H1 (cell line): ENCODE results near the gene PRPF4. TPM values are rescaled to one million over a fixed set of nuclear protein-coding genes. Genes with fewer than 3 reads are reported as not detected.

Source experiments
- CTCF ChIA-PET: fragments of 300-600 bp; sonication (Branson Sonifier 250); formaldehyde crosslinking; loops from one replicate; lab custom pipeline; 2021; ENCODE audit not compliant: partially characterized antibody; lab: Charles Lee
- POLR2A ChIA-PET: fragments of 300-600 bp; sonication (Branson Sonifier 250); formaldehyde crosslinking; loops from one replicate; lab custom pipeline; 2021; ENCODE audit warnings: inconsistent platforms; ENCODE audit not compliant: partially characterized antibody; lab: Charles Lee
- DNase-seq, 2 experiments: peaks; one replicate each; pipeline versions ENCODE4 v3.0.0 to v3.0.0-alpha.2; 2010 to 2022; ENCODE audit warnings: low spot score in 2 of 2, low read depth in 1 of 2, mixed read lengths in 1 of 2
- FAIRE-seq: peaks from 2 replicates; lab custom pipeline; 2011; peaks lifted over from hg19 to GRCh38; lab: Jason Lieb, UNC
- H2AFZ ChIP-seq: 2 replicates; pipeline ENCODE4 v1.8.1; 2012; ENCODE audit warnings: low read length, inconsistent platforms
- H2AK5ac ChIP-seq: 2 replicates; pipeline ENCODE4 v1.6.1; 2013; ENCODE audit warnings: low read depth, low read length
- H2BK120ac ChIP-seq: replicated peaks from 2 replicates; pipeline ENCODE3; 2013; ENCODE audit warnings: low read depth, low read length, inconsistent platforms
- H2BK12ac ChIP-seq: 2 replicates; pipeline ENCODE4 v1.6.1; 2013; ENCODE audit warnings: low read depth, low read length
- H2BK15ac ChIP-seq: 2 replicates; pipeline ENCODE4 v1.6.1; 2013; ENCODE audit warnings: low read length
- H2BK20ac ChIP-seq: 2 replicates; pipeline ENCODE4 v1.6.1; 2013; ENCODE audit warnings: low read length
- H2BK5ac ChIP-seq: 2 replicates; pipeline ENCODE4 v1.6.1; 2013; ENCODE audit warnings: low read depth, low read length
- H3K14ac ChIP-seq: 2 replicates; pipeline ENCODE4 v1.6.1; 2013; ENCODE audit warnings: inconsistent platforms; ENCODE audit not compliant: insufficient read length
- H3K18ac ChIP-seq: 2 replicates; pipeline ENCODE4 v1.6.1; 2013; ENCODE audit warnings: low read length; ENCODE audit errors: extremely low read depth
- H3K23ac ChIP-seq: 2 replicates; pipeline ENCODE4 v1.6.1; 2013; ENCODE audit warnings: inconsistent platforms; ENCODE audit not compliant: insufficient read length
- H3K23me2 ChIP-seq: 2 replicates; pipeline ENCODE4 v1.6.1; 2013; ENCODE audit warnings: low read depth, low read length
- H3K27ac ChIP-seq: 2 replicates; pipeline ENCODE4 v1.6.1; 2011; ENCODE audit warnings: low read depth, low read length, inconsistent platforms
- H3K27me3 ChIP-seq, 4 experiments: replicated peaks in 1 of 4; 1 replicate in 1 of 4; 2 replicates in 3 of 4; pipeline versions ENCODE4 v1.6.1 to v1.8.1; 2011 to 2013; ENCODE audit warnings: low read length in 3 of 4, mild to moderate bottlenecking in 3 of 4, inconsistent platforms in 2 of 4, mixed read lengths in 2 of 4, moderate library complexity in 1 of 4; ENCODE audit not compliant: control insufficient read depth in 3 of 4, insufficient read depth in 3 of 4; ENCODE audit errors: extremely low read depth in 1 of 4
- H3K36me3 ChIP-seq, 4 experiments: 2 replicates each; pipeline versions ENCODE4 v1.6.1 to v1.8.1; 2011 to 2013; ENCODE audit warnings: mild to moderate bottlenecking in 4 of 4, low read length in 3 of 4, moderate library complexity in 2 of 4, control low read depth in 1 of 4, inconsistent platforms in 1 of 4; ENCODE audit not compliant: insufficient read depth in 4 of 4, control insufficient read depth in 2 of 4
- H3K4ac ChIP-seq: replicated peaks from 2 replicates; pipeline ENCODE3; 2013; ENCODE audit warnings: low read length, low read depth, mixed read lengths, inconsistent platforms; ENCODE audit not compliant: insufficient read length
- H3K4me1 ChIP-seq, 4 experiments: replicated peaks in 1 of 4; 1 replicate in 1 of 4; 2 replicates in 3 of 4; pipeline versions ENCODE4 v1.6.1 to v1.8.1; 2011 to 2013; ENCODE audit warnings: low read length in 3 of 4, inconsistent platforms in 2 of 4, mixed read lengths in 1 of 4; ENCODE audit not compliant: insufficient read depth in 4 of 4, control insufficient read depth in 3 of 4
- H3K4me2 ChIP-seq, 2 experiments: 2 replicates each; pipeline versions ENCODE4 v1.6.1 to v1.8.1; 2011 to 2013; ENCODE audit warnings: low read depth in 2 of 2, low read length in 2 of 2, control low read depth in 1 of 2, inconsistent platforms in 1 of 2, mild to moderate bottlenecking in 1 of 2; ENCODE audit not compliant: insufficient read depth in 1 of 2
- H3K4me3 ChIP-seq, 4 experiments: fragments of 200-600, 300-600 bp in 1 of 4; sonication (generic), shearing (Covaris generic), sonication (Bioruptor Twin) in 1 of 4; 2 replicates each; pipeline versions ENCODE4 v1.5.1 to v1.8.1; 2011 to 2016; ENCODE audit warnings: low read length in 4 of 4, low read depth in 3 of 4, control low read depth in 2 of 4, inconsistent platforms in 2 of 4, mild to moderate bottlenecking in 2 of 4, mixed read lengths in 1 of 4, moderate library complexity in 1 of 4; ENCODE audit not compliant: insufficient read depth in 2 of 4; ENCODE audit errors: extremely low read depth in 1 of 4
- H3K56ac ChIP-seq: replicated peaks from 2 replicates; pipeline ENCODE3; 2013; ENCODE audit warnings: low read depth, mild to moderate bottlenecking, mixed read lengths, low read length, inconsistent platforms; ENCODE audit not compliant: insufficient read length
- H3K79me1 ChIP-seq: 2 replicates; pipeline ENCODE4 v1.6.1; 2013; ENCODE audit warnings: low read depth, low read length, control low read depth
- H3K79me2 ChIP-seq, 2 experiments: 2 replicates each; pipeline versions ENCODE4 v1.6.1 to v1.8.1; 2012 to 2013; ENCODE audit warnings: low read length in 2 of 2, mild to moderate bottlenecking in 2 of 2, inconsistent platforms in 1 of 2; ENCODE audit not compliant: insufficient read depth in 2 of 2, control insufficient read depth in 1 of 2
- H3K9ac ChIP-seq, 4 experiments: replicated peaks in 1 of 4; 1 replicate in 1 of 4; 2 replicates in 3 of 4; pipeline versions ENCODE4 v1.6.1 to v1.8.1; 2011 to 2013; ENCODE audit warnings: low read depth in 3 of 4, low read length in 3 of 4, control low read depth in 2 of 4, mild to moderate bottlenecking in 2 of 4, moderate library complexity in 2 of 4, inconsistent platforms in 1 of 4; ENCODE audit errors: extremely low read depth in 1 of 4
- H3K9me3 ChIP-seq, 2 experiments: 2 replicates each; pipeline versions ENCODE4 v1.6.1 to v1.8.1; 2012 to 2013; ENCODE audit warnings: mild to moderate bottlenecking in 2 of 2, moderate library complexity in 2 of 2, control low read depth in 1 of 2, inconsistent platforms in 1 of 2, low read depth in 1 of 2, low read length in 1 of 2, mixed read lengths in 1 of 2; ENCODE audit not compliant: insufficient read depth in 2 of 2
- H4K20me1 ChIP-seq, 2 experiments: replicated peaks in 1 of 2; 2 replicates each; pipeline versions ENCODE3 to v1.8.1; 2011 to 2013; ENCODE audit warnings: inconsistent platforms in 2 of 2, low read length in 2 of 2, mild to moderate bottlenecking in 1 of 2; ENCODE audit not compliant: insufficient read depth in 2 of 2, control insufficient read depth in 1 of 2
- H4K5ac ChIP-seq: 2 replicates; pipeline ENCODE4 v1.6.1; 2013; ENCODE audit warnings: low read length, low read depth, mixed read lengths, inconsistent platforms; ENCODE audit not compliant: insufficient read length
- H4K8ac ChIP-seq: 2 replicates; pipeline ENCODE4 v1.8.0; 2013; ENCODE audit warnings: mild to moderate bottlenecking, moderate library complexity, low read length, inconsistent platforms; ENCODE audit not compliant: insufficient read depth; ENCODE audit errors: extremely low read depth
- H4K91ac ChIP-seq: replicated peaks from 2 replicates; pipeline ENCODE3; 2013; ENCODE audit warnings: low read length, mixed read lengths, inconsistent platforms; ENCODE audit not compliant: insufficient read length
- ASH2L ChIP-seq: fragments of 200-600, 300-600 bp; sonication (generic); IDR thresholded peaks from one replicate; pipeline ENCODE4 v1.7.1; 2017; ENCODE audit warnings: low read length
- CBX5 ChIP-seq: fragments of 300-800, 300-1000 bp; sonication (generic); IDR thresholded peaks from 2 replicates; pipeline ENCODE4 v1.7.1; 2016; ENCODE audit warnings: antibody characterized with exemption, low read length, low read depth
- CREB1 ChIP-seq: IDR thresholded peaks from 2 replicates; pipeline ENCODE4 v1.6.1; 2012; ENCODE audit warnings: inconsistent platforms
- EZH2 ChIP-seq: fragments of 200-600 bp; sonication (generic); IDR thresholded peaks from 2 replicates; pipeline ENCODE4 v1.7.1; 2012; ENCODE audit warnings: low read depth, mild to moderate bottlenecking, moderate library complexity, low read length, inconsistent platforms; ENCODE audit not compliant: severe bottlenecking
- NANOG ChIP-seq: IDR thresholded peaks from 2 replicates; pipeline ENCODE4 v1.6.1; 2011; ENCODE audit warnings: low read length, low read depth, mild to moderate bottlenecking, inconsistent platforms; ENCODE audit not compliant: insufficient read depth, poor library complexity, severe bottlenecking
- TAF1 ChIP-seq: IDR thresholded peaks from 2 replicates; pipeline ENCODE4 v1.6.1; 2011; ENCODE audit warnings: mild to moderate bottlenecking, low read depth, low read length
- TEAD4 ChIP-seq: IDR thresholded peaks from 2 replicates; pipeline ENCODE4 v1.6.1; 2012; ENCODE audit warnings: low read depth, low read length, inconsistent platforms, mixed read lengths
- YY1 ChIP-seq: IDR thresholded peaks from 2 replicates; pipeline ENCODE4 v1.6.1; 2011; ENCODE audit warnings: low read depth, mild to moderate bottlenecking, low read length
- ZNF274 ChIP-seq: IDR thresholded peaks from 2 replicates; pipeline ENCODE4 v1.7.0; 2012; ENCODE audit warnings: low read length, borderline replicate concordance; ENCODE audit errors: extremely low read depth
- WGBS, 2 experiments: shearing (Covaris generic) in 1 of 2; methylation state at CpG; one replicate each; pipeline versions ENCODE4 v1.1.6 to v1.1.7; 2013 to 2015; ENCODE audit warnings: low lambda C conversion rate in 2 of 2, mixed read lengths in 2 of 2, inconsistent platforms in 1 of 2, low coverage in 1 of 2, missing lambda C conversion rate in 1 of 2; ENCODE audit not compliant: insufficient replicate concordance in 2 of 2, insufficient coverage in 1 of 2, insufficient read length in 1 of 2; ENCODE audit errors: extremely low coverage in 1 of 2, missing lambda C conversion rate in 1 of 2; 5-methylcytosine and 5-hydroxymethylcytosine counted together
- polyA plus RNA-seq, 7 experiments: library from polyadenylated mRNA; depleted of rRNA in 3 of 7; stranded (reverse) in 5 of 7; unstranded in 2 of 7; fragments of >200 nt in 5 of 7; fragments of 200-250 nt in 2 of 7; gene quantifications; 1 replicate in 5 of 7; 2 replicates in 1 of 7; 4 replicates in 1 of 7; pipeline versions ENCODE4 v1.2.1 to v1.2.3, GENCODE V29; 2011 to 2013; ENCODE audit warnings: missing spikeins in 2 of 7, mixed read lengths in 2 of 7
- total RNA-seq: library from RNA; stranded (reverse); fragmentation: NEBNext Ultra II Directional; extraction: Animal tissue kit (Norgen Biotek cat#: 25700); gene quantifications from 2 replicates; pipeline ENCODE4 v1.2.1, GENCODE V29; 2021
- TF ChIP-seq, protein P1 (sequence below): IDR thresholded peaks from 2 replicates; pipeline ENCODE4 v1.6.1; 2012; ENCODE audit warnings: low read length, inconsistent platforms

The PRPF4 gene
- total and polyA plus RNA-seq, 2 of the 8 experiments (the other 6 are each of a cell fraction or from before 2014, with no cell fraction given): 15.2 to 33.4 TPM

DNA sequence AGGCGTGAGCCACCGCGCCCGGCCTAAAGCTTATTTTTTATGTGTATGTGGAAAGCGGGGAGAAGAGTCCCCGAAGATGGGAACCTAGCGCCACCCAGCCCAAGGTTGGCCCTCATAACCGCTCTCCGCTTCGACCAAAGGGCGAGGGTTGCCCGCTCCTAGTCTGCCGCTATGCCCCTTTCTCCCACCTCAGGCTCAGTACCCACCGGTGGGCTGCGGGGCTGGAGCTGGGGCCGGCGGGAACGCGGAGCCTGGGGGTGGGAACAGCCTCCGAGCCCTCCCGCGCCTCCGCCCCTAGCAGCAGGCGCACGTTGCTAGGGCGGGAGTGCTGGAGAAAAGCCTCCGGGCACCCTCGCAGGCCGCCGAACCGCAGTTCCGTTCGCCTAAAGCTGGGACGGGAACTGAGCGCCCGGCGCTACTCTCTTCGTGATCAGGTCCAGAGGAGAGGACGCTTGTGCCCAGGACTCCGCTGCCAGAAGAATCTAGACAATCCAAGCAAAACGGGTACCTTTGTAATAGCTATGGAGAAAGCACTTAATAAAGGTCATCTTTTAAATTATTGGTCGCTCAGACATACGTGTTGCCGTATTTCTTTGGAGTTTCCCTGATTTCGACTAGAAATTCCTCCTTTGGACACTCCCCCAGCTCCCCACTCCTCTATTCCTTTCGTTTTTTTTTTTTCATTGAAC, 64.7 kb downstream of the PRPF4 start, which contains the start of gene WDR31:
Gene WDR31, minus strand, starts transcription at position 265 of the 689 bp plus-strand sequence. CDS start 8,253 bp downstream, outside the sequence.
- H4K91ac ChIP-seq: peak within 1 kb of the TSS; percentile 60
- H2BK20ac ChIP-seq: no peak within 1 kb of the TSS
- FAIRE-seq: no peak
- H3K27ac ChIP-seq: no peak within 1 kb of the TSS
- H3K56ac ChIP-seq: no peak within 1 kb of the TSS
- H3K4me1 ChIP-seq: peaks cover 0 to 2% (median 0%) of the 10 kb centered on the region in 4 experiments; a peak in 2 of 7 replicates
- H3K4me3 ChIP-seq: peak within 1 kb of the TSS; percentile 66 to 81 (median 70)
- H4K8ac ChIP-seq: peak within 1 kb of the TSS; percentile 81; the same call in 1 of the 2 replicates
- peaks cover 0 to 7% (median 3%) of the 10 kb centered on the region in 4 experiments; a peak in 2 of 7 replicates for H3K27me3 ChIP-seq
- CTCF ChIA-PET: interaction anchor here (0.6 to 2.2 kb wide), 15 partner anchors 11 to 318 kb away, joined by 3 to 12 read pairs (median 3); partner anchors contain the start of genes BSPRY, CDC26 and PRPF4
- no peak within 1 kb of the TSS for H2AK5ac ChIP-seq
- peak within 1 kb of the TSS in 3 of 4 experiments; percentile 49 to 58 (median 49); a peak in 6 of 7 replicates for H3K9ac ChIP-seq
- H2BK15ac ChIP-seq: no peak within 1 kb of the TSS
- H2BK5ac ChIP-seq: peak within 1 kb of the TSS; percentile 29; the same call in 1 of the 2 replicates
- peaks cover 4% of the 10 kb centered on the region for H3K23me2 ChIP-seq
- H3K4me2 ChIP-seq: peak within 1 kb of the TSS; percentile 76 to 93
- H2BK12ac ChIP-seq: no peak within 1 kb of the TSS
- POLR2A ChIA-PET: interaction anchor here (0.7 to 3.5 kb wide), 14 partner anchors 8 to 283 kb away, joined by 3 to 11 read pairs (median 4); partner anchors contain the start of genes BSPRY, C9orf43, HDHD3 and POLE3
- no peak within 1 kb of the TSS for H2BK120ac ChIP-seq
- no peaks in the 10 kb centered on the region for H3K36me3 ChIP-seq
- H3K9me3 ChIP-seq: no peaks in the 10 kb centered on the region
- no peaks in the 10 kb centered on the region for H3K79me1 ChIP-seq
- DNase-seq: peak; percentile 73 to 94
- 4% methylated on average over 44 of the region's 46 CpGs; no CpG with 5 or more reads in 1 of the 2 experiments for WGBS, 2 experiments
- H4K20me1 ChIP-seq: no peaks in the 10 kb centered on the region
- no peak within 1 kb of the TSS for H3K14ac ChIP-seq
- no peak within 1 kb of the TSS; the same call in 1 of the 2 replicates for H3K18ac ChIP-seq
- no peaks in the 10 kb centered on the region for H3K79me2 ChIP-seq
- no peak within 1 kb of the TSS for H3K23ac ChIP-seq
- H4K5ac ChIP-seq: no peak within 1 kb of the TSS
- H3K4ac ChIP-seq: no peak within 1 kb of the TSS
- H2AFZ ChIP-seq: peak within 1 kb of the TSS; percentile 99
- TF ChIP-seq CREB1: peak; percentile 72
- no peak for TF ChIP-seq NANOG
- TF ChIP-seq ZNF274: no peak
- TF ChIP-seq ASH2L: peak; percentile 93
- TF ChIP-seq, protein P1, sequence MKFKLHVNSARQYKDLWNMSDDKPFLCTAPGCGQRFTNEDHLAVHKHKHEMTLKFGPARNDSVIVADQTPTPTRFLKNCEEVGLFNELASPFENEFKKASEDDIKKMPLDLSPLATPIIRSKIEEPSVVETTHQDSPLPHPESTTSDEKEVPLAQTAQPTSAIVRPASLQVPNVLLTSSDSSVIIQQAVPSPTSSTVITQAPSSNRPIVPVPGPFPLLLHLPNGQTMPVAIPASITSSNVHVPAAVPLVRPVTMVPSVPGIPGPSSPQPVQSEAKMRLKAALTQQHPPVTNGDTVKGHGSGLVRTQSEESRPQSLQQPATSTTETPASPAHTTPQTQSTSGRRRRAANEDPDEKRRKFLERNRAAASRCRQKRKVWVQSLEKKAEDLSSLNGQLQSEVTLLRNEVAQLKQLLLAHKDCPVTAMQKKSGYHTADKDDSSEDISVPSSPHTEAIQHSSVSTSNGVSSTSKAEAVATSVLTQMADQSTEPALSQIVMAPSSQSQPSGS: peak; percentile 39; the same call in 1 of the 2 replicates
- peak; percentile 88 for TF ChIP-seq TAF1
- peak; percentile 25 for TF ChIP-seq EZH2
- no peak for TF ChIP-seq CBX5
- TF ChIP-seq YY1: peak; percentile 71
- 0 out of 2 replicates have a peak, but pooled peaks have one; percentile 7 for TF ChIP-seq TEAD4
